Progenitor cell of endocrine pancreas (in vitro differentiated cells): ENCODE results near the gene SPRED3. TPM values are rescaled to one million over a fixed set of nuclear protein-coding genes. Genes with fewer than 3 reads are reported as not detected.

Experiments
- DNase-seq: peaks from one replicate; pipeline ENCODE4 v3.0.0; 2021; ENCODE audit warnings: low spot score; ENCODE audit not compliant: unreplicated experiment
- H3K27ac Mint-ChIP-seq: 2 replicates; pipeline ENCODE4 v1.8.0; 2021; ENCODE audit warnings: mild to moderate bottlenecking, moderate library complexity, mixed read lengths
- H3K27me3 Mint-ChIP-seq: 2 replicates; pipeline ENCODE4 v1.8.0; 2021; ENCODE audit warnings: mixed read lengths
- H3K36me3 Mint-ChIP-seq: 2 replicates; pipeline ENCODE4 v1.8.0; 2022; ENCODE audit warnings: mixed read lengths; ENCODE audit not compliant: insufficient read depth
- H3K4me1 Mint-ChIP-seq: 2 replicates; pipeline ENCODE4 v1.8.0; 2021; ENCODE audit warnings: low read depth, mixed read lengths
- H3K4me3 Mint-ChIP-seq: 2 replicates; pipeline ENCODE4 v1.8.0; 2021; ENCODE audit warnings: low read depth, mild to moderate bottlenecking, moderate library complexity, mixed read lengths
- H3K9me3 Mint-ChIP-seq: 2 replicates; pipeline ENCODE4 v1.8.0; 2021; ENCODE audit warnings: low read depth, mixed read lengths
- CTCF ChIP-seq: fragments of 200-600 bp; sonication (generic); IDR thresholded peaks from one replicate; pipeline ENCODE4 v1.5.0; 2021; ENCODE audit warnings: antibody characterized with exemption, mild to moderate bottlenecking; ENCODE audit not compliant: unreplicated experiment
- total RNA-seq: library from RNA; stranded (reverse); gene quantifications from 2 replicates; pipeline ENCODE4 v1.2.1, GENCODE V29; 2021

The SPRED3 gene
- total RNA-seq, 1 donor from 2014 or later = 13.0 TPM

- Mint-ChIP-seq H3K36me3 (no peaks in the 10 kb centered on the region), H3K4me3 (no peak overlapping the region), H3K27ac (no peak overlapping the region), H3K9me3 (no peaks in the 10 kb centered on the region), H3K27me3 (peaks cover 29% of the 10 kb centered on the region), H3K4me1 (no peaks in the 10 kb centered on the region)
- DNase-seq = no peak
- TF ChIP-seq CTCF = no peak
Measured at GRCh38 chr19:38445362-38445761, 56.9 kb downstream of the SPRED3 start.

- Mint-ChIP-seq H3K36me3 (no peaks in the 10 kb centered on the region), H3K4me1 (no peaks in the 10 kb centered on the region), H3K27me3 (peaks cover 29% of the 10 kb centered on the region), H3K4me3 (no peak overlapping the region), H3K27ac (no peak overlapping the region), H3K9me3 (no peaks in the 10 kb centered on the region)
- no peak for DNase-seq
- TF ChIP-seq CTCF = no peak
Measured at GRCh38 chr19:38448225-38448624, 59.7 kb downstream of the SPRED3 start.

Other genes starting within 250 kb of the SPRED3 start
- gene DPF1, start 164.5 kb upstream of the SPRED3 start, total RNA-seq = 4.8 and 4.9 TPM in 2 replicates
- 15.2 and 17.2 TPM in 2 replicates for gene PPP1R14A, start 132.3 kb upstream of the SPRED3 start, total RNA-seq
- gene SPINT2, start 124.1 kb upstream of the SPRED3 start, total RNA-seq = 519 and 559 TPM in 2 replicates
- 3.0 and 3.5 TPM in 2 replicates for gene C19orf33, start 84.4 kb upstream of the SPRED3 start, total RNA-seq
- gene YIF1B, start 72.8 kb upstream of the SPRED3 start, total RNA-seq = 29.6 and 31.3 TPM in 2 replicates
- 0.43 and 0.53 TPM in 2 replicates for gene KCNK6, start 68.9 kb upstream of the SPRED3 start, total RNA-seq
- gene CATSPERG, start 52.9 kb upstream of the SPRED3 start, total RNA-seq = 21.0 TPM in 2 replicates
- 122 and 128 TPM in 2 replicates for gene PSMD8, start 14.1 kb upstream of the SPRED3 start, total RNA-seq
- gene GGN, start 663 bp upstream of the SPRED3 start, total RNA-seq = 2.8 and 3.3 TPM in 2 replicates
- 14.7 and 19.6 TPM in 2 replicates for gene FAM98C, start 14.4 kb downstream of the SPRED3 start, total RNA-seq
- gene RASGRP4, start 37.5 kb downstream of the SPRED3 start, total RNA-seq = not detected in 2 replicates
- gene RYR1, start 45.0 kb downstream of the SPRED3 start, total RNA-seq = 0.65 and 1.4 TPM in 2 replicates
- 6.7 and 10.9 TPM in 2 replicates for gene MAP4K1, start 229.3 kb downstream of the SPRED3 start, total RNA-seq
- gene EIF3K, start 230.5 kb downstream of the SPRED3 start, total RNA-seq = 193 and 203 TPM in 2 replicates